Testis (tissue), 3 donors: ENCODE results near the gene UBAP2. TPM values are rescaled to one million over a fixed set of nuclear protein-coding genes. Genes with fewer than 3 reads are reported as not detected.
"Not testable (repeated sequence)": the region's sequence is repeated elsewhere in the genome, so short reads cannot be mapped to it uniquely, and the experiment has no call there.

ENCODE experiments used
- DNase-seq: peaks from one replicate; pipeline ENCODE4 v3.0.0-alpha.2; 2019
- H3K27ac ChIP-seq, 2 donors: fragments of 200-600 bp; sonication (generic); one replicate each; pipeline ENCODE4 v1.5.1; 2019
- H3K27me3 ChIP-seq: fragments of 200-600 bp; sonication (generic); one replicate; pipeline ENCODE4 v1.5.1; 2019
- H3K36me3 ChIP-seq: fragments of 200-600 bp; sonication (generic); one replicate; pipeline ENCODE4 v1.5.1; 2017; ENCODE audit warnings: low read depth; ENCODE audit errors: missing control alignments
- H3K4me1 ChIP-seq: fragments of 200-600 bp; sonication (generic); one replicate; pipeline ENCODE4 v1.5.1; 2019
- H3K4me3 ChIP-seq, 2 donors: fragments of 200-600 bp; sonication (generic); one replicate each; pipeline ENCODE4 v1.5.1; 2017 to 2019
- H3K9me3 ChIP-seq: fragments of 200-600 bp; sonication (generic); one replicate; pipeline ENCODE4 v1.5.1; 2017
- CTCF ChIP-seq, 3 experiments: fragments of 450-650 bp in 2 of 3; fragments of 200-600 bp in 1 of 3; sonication (generic) in 1 of 3; IDR thresholded peaks; one replicate each; pipeline ENCODE4 v1.5.1; 2016 to 2019; ENCODE audit warnings: antibody characterized with exemption in 3 of 3, mild to moderate bottlenecking in 2 of 3, moderate library complexity in 1 of 3
- POLR2A ChIP-seq: fragments of 450-650 bp; IDR thresholded peaks from one replicate; pipeline ENCODE4 v1.6.1; 2017; ENCODE audit warnings: antibody characterized with exemption, mild to moderate bottlenecking, moderate library complexity
- whole genome bisulfite sequencing, 2 donors: methylation state at CpG; one replicate each; pipeline ENCODE4 v1.1.5; 2018; 5-methylcytosine and 5-hydroxymethylcytosine counted together
- intact Hi-C: fragments of 100-400 bp; cut with DNase I; formaldehyde crosslinking; loops from one replicate; pipeline ENCODE4 v1.15.1; 2023; ENCODE audit warnings: low total_unique reads
- polyA plus RNA-seq: library from polyadenylated mRNA; stranded (reverse); fragments of 350-450 nt; fragmentation: Illumina TruSeq; extraction: RNeasy Lipid Tissue Mini Kit (QIAGEN cat#74804); gene quantifications from one replicate; pipeline ENCODE4 v1.2.3, GENCODE V29; 2014; ENCODE audit warnings: low read depth, low replicate concordance; ENCODE audit not compliant: insufficient read depth
- total RNA-seq, 2 donors: library from RNA; depleted of rRNA; stranded (reverse); fragments of >200 nt; gene quantifications; one replicate each; pipeline ENCODE4 v1.2.3, GENCODE V29; 2016

Gene UBAP2
- total and polyA plus RNA-seq, 3 donors from 2014 or later = 72.1 to 94.2 (median 78.5) TPM

DNA sequence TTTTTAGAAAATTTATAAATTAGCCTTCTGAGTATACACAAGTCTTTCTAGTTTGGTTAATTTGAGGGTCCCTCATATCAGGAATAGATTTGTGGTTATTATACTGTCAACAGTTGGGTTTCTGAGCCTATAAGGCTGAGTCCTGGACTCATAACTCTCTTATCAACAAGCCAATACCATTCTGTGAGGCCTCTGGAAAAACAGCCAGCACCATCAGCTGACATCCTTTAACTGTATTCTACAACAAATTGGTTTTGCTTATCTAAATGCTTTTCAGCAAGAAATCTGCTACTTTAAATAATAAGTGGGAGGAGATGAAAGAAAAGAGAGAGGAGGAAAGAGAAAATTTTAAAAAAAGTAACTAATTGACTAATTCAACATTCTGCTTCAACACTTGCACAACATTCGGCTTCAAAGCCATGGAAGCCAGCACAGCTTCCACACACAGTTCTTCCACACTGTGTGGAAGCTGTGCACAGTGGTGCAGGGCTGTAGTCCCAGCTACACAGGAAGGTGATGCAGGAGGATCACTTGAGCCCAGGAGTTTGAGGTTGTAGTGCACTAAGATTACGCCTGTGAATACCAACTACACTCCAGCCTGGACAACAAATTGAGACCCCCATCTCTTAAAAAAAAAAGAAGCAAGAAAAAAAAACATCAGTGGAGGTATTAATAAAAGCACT, 84.5 kb downstream of the UBAP2 start:
- 74 to 79% methylated on average over 2 of the region's 2 CpGs for WGBS, 2 donors
- DNase-seq = peak; percentile 65

DNA sequence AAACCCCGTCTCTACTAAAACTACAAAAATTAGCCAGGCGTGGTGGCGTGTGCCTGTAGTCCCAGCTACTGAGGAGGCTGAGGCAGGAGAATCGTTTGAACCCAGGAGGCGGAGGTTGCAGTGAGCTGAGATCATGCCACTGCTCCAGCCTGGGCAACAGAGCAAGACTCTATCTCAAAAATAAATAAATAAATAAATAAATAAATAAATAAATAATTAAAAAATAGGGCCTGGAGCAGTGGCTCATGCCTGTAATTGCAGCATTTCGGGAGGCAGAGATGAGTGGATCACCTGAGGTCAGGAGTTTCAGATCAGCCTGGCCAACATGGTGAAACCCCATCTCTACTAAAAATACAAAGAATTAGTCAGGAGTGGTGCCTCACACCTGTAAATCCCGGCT, 86.2 kb downstream of the UBAP2 start:
- H3K36me3 ChIP-seq, intact Hi-C loops, H3K27ac ChIP-seq, H3K4me3 ChIP-seq, H3K4me1 ChIP-seq, DNase-seq, H3K27me3 ChIP-seq, H3K9me3 ChIP-seq: not testable (repeated sequence)
- 95 to 96% methylated on average over 7 of the region's 7 CpGs for WGBS, 2 donors

More for the DNA sequence above, 84.5 kb downstream of the UBAP2 start:
- no peak for TF ChIP-seq POLR2A
- no peak for TF ChIP-seq CTCF (IDR thresholded peaks at IDR 0.05)
- Histone ChIP-seq H3K27ac (no peak overlapping the region), H3K36me3 (no peaks in the 10 kb centered on the region), H3K27me3 (no peaks in the 10 kb centered on the region), H3K9me3 (no peaks in the 10 kb centered on the region), H3K4me3 (no peak overlapping the region), H3K4me1 (no peaks in the 10 kb centered on the region)
- intact Hi-C loops = no loop called here

- Histone ChIP-seq H3K27me3 (no peaks in the 10 kb centered on the region), H3K27ac (no peak overlapping the region), H3K4me1 (no peaks in the 10 kb centered on the region), H3K36me3 (no peaks in the 10 kb centered on the region), H3K4me3 (no peak overlapping the region), H3K9me3 (no peaks in the 10 kb centered on the region)
- WGBS, 2 donors = 83 to 89% methylated on average over 2 of the region's 2 CpGs
- no peak for TF ChIP-seq CTCF (IDR thresholded peaks at IDR 0.05)
- DNase-seq = no peak
- intact Hi-C loops = no loop called here
These were observed 89.0 kb downstream of the UBAP2 start for GRCh38 chr9:33959725-33960124.

GRCh38 chr9:33956544-33956943, 92.1 kb downstream of the UBAP2 start:
- TF ChIP-seq POLR2A (no peak), CTCF (IDR thresholded peaks at IDR 0.05) (no peak)
- H3K4me3 ChIP-seq = no peak overlapping the region
- no peaks in the 10 kb centered on the region for H3K4me1 ChIP-seq
- no peaks in the 10 kb centered on the region for H3K27me3 ChIP-seq
- H3K36me3 ChIP-seq = no peaks in the 10 kb centered on the region
- 93 to 96% methylated on average over 4 of the region's 4 CpGs for WGBS, 2 donors
- no peak for DNase-seq
- H3K9me3 ChIP-seq = no peaks in the 10 kb centered on the region
- H3K27ac ChIP-seq = no peak overlapping the region
- intact Hi-C loops = no loop called here

DNA sequence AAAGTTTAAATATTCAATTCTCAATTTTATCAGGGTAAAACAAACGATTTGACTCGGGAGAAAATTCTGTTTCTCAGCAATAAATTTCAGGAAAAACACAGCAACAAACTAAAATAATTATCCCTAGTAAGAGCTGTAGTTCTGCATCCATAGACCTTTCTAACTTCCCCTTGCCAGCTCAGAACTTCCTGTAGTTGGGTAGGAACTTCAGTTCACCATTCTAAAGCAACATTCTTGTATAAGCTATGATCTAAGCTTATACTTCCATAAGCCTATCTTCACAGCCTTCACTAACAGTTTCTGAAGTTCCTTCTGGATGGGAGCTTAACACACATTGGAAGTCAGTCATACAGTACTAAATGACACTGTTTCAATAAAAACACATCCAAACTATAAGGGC, 96.6 kb downstream of the UBAP2 start:
- 80 to 88% methylated on average over 2 of the region's 2 CpGs for WGBS, 2 donors
- Histone ChIP-seq H3K4me3 (no peak overlapping the region), H3K27me3 (no peaks in the 10 kb centered on the region), H3K36me3 (no peaks in the 10 kb centered on the region), H3K9me3 (no peaks in the 10 kb centered on the region), H3K27ac (no peak overlapping the region), H3K4me1 (no peaks in the 10 kb centered on the region)
- intact Hi-C loops = no loop called here
- TF ChIP-seq POLR2A = no peak
- TF ChIP-seq CTCF (IDR thresholded peaks at IDR 0.05) = no peak
- no peak for DNase-seq
